ENCODE measurements around the gene PLEKHH1. TPM values are rescaled to one million over a fixed set of nuclear protein-coding genes. Genes with fewer than 3 reads are reported as not detected.

PLEKHH1 gene
- total and polyA plus RNA-seq, 2 donors (not counting 1 experiment from before 2014, with no cell fraction given) = 0.10 to 0.33 TPM

GRCh38 chr14:67544590-67544989 is 11.5 kb downstream of the PLEKHH1 start:
- Histone ChIP-seq H3K36me3 (ENCODE audit: control insufficient read depth, insufficient read depth, low read length) (no peaks in the 10 kb centered on the region), H3K27ac (ENCODE audit: insufficient read depth, low read length) (no peak overlapping the region)
- no peak for TF ChIP-seq EZH2 (IDR thresholded peaks at IDR 0.05; ENCODE audit: low read length, missing control alignments)
- TF ChIP-seq, protein P1, sequence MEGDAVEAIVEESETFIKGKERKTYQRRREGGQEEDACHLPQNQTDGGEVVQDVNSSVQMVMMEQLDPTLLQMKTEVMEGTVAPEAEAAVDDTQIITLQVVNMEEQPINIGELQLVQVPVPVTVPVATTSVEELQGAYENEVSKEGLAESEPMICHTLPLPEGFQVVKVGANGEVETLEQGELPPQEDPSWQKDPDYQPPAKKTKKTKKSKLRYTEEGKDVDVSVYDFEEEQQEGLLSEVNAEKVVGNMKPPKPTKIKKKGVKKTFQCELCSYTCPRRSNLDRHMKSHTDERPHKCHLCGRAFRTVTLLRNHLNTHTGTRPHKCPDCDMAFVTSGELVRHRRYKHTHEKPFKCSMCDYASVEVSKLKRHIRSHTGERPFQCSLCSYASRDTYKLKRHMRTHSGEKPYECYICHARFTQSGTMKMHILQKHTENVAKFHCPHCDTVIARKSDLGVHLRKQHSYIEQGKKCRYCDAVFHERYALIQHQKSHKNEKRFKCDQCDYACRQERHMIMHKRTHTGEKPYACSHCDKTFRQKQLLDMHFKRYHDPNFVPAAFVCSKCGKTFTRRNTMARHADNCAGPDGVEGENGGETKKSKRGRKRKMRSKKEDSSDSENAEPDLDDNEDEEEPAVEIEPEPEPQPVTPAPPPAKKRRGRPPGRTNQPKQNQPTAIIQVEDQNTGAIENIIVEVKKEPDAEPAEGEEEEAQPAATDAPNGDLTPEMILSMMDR (conservative IDR thresholded peaks at IDR 0.05 in 1 of 2, IDR thresholded peaks at IDR 0.05 in 1 of 2; ENCODE audit: low read depth in 1 of 2, low read length in 2 of 2) = no peak

DNA sequence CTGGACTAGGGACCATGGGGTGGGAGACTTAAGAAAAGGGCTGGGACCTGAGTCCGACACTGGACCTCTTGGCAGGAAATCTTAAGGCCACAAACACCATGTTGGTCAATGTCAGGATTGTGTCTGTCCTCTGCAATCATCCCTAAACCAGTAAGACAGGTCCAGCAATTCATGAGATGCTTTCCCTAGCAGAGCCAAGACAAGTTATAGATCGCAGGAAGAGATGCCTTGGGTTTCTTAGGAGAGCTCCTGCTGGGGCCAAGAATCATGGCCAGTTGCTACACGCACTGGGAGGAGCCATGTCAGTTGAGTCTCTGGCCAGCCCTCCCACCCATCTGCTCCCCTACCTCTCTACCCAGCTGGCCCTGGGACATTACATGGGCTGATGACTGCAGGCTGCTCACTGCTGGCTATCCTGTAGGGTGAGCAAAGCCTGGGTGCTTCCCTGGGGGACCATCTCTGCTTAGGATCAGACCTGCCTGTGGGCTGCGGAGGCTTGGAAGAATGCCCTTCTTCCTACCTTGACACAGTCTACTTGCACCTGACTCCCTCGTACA is 14.2 kb downstream of the PLEKHH1 start:
- DNase-seq (ENCODE audit: low read depth in 2 of 2) = no peak
- no peak overlapping the region for H3K4me3 ChIP-seq (replicated peaks in 1 of 4; ENCODE audit: control extremely low read depth in 1 of 4, insufficient read depth in 1 of 4, low read depth in 3 of 4, low read length in 4 of 4)
- H3K27me3 ChIP-seq (ENCODE audit: control insufficient read depth, insufficient read depth, low read length) = peaks cover 5% of the 10 kb centered on the region
- no peak overlapping the region for H3K9ac ChIP-seq (ENCODE audit: insufficient read depth, low read length)
- H3K27ac ChIP-seq (ENCODE audit: insufficient read depth, low read length) = no peak overlapping the region
- H4K20me1 ChIP-seq (ENCODE audit: control insufficient read depth, extremely low read depth, insufficient read depth, low read length) = no peaks in the 10 kb centered on the region
- no peak overlapping the region for H2AFZ ChIP-seq (ENCODE audit: low read length)
- no peaks in the 10 kb centered on the region for H3K36me3 ChIP-seq (ENCODE audit: control insufficient read depth, insufficient read depth, low read length)
- no peak overlapping the region for H3K4me2 ChIP-seq (ENCODE audit: extremely low read depth, insufficient read depth, low read length)
- TF ChIP-seq EZH2 (IDR thresholded peaks at IDR 0.05; ENCODE audit: low read length, missing control alignments) = no peak
- TF ChIP-seq, protein P1 (conservative IDR thresholded peaks at IDR 0.05 in 1 of 2, IDR thresholded peaks at IDR 0.05 in 1 of 2; ENCODE audit: low read depth in 1 of 2, low read length in 2 of 2) = no peak
- no peaks in the 10 kb centered on the region for H3K9me3 ChIP-seq (ENCODE audit: control insufficient read depth, insufficient read depth, low read depth, low read length)
- H3K79me2 ChIP-seq (ENCODE audit: control insufficient read depth, insufficient read depth, low read length) = no peaks in the 10 kb centered on the region
- H3K4me1 ChIP-seq (ENCODE audit: control insufficient read depth, extremely low read depth, insufficient read depth, low read length) = no peaks in the 10 kb centered on the region

More at GRCh38 chr14:67544590-67544989, 11.5 kb downstream of the PLEKHH1 start:
- Histone ChIP-seq H3K4me3 (replicated peaks in 1 of 4; ENCODE audit: control extremely low read depth in 1 of 4, insufficient read depth in 1 of 4, low read depth in 3 of 4, low read length in 4 of 4) (no peak overlapping the region), H3K4me2 (ENCODE audit: extremely low read depth, insufficient read depth, low read length) (no peak overlapping the region), H4K20me1 (ENCODE audit: control insufficient read depth, extremely low read depth, insufficient read depth, low read length) (no peaks in the 10 kb centered on the region), H3K27me3 (ENCODE audit: control insufficient read depth, insufficient read depth, low read length) (peaks cover 11% of the 10 kb centered on the region), H3K79me2 (ENCODE audit: control insufficient read depth, insufficient read depth, low read length) (no peaks in the 10 kb centered on the region), H3K4me1 (ENCODE audit: control insufficient read depth, extremely low read depth, insufficient read depth, low read length) (no peaks in the 10 kb centered on the region), H3K9ac (ENCODE audit: insufficient read depth, low read length) (no peak overlapping the region), H2AFZ (ENCODE audit: low read length) (no peak overlapping the region), H3K9me3 (ENCODE audit: control insufficient read depth, insufficient read depth, low read depth, low read length) (no peaks in the 10 kb centered on the region)
- DNase-seq (ENCODE audit: low read depth in 2 of 2) = no peak

DNA sequence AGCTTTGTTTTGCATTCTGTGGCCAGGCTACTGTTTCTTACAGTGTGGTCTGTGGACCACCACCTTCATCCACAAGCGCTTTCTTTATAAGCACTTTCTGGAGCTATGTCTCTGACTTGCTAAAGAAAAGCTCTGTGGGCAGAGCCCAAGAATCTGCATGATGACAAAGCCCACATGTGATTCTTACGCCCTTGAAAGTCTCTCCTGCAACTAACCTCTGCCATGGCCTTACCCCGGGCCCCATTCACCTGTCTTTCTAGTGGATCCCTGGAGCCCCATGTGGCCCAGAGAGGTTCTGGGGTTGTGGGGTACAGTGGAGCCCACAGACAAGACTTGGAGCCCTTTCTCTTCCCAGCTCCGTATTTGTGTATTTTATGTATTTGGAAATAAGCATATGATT is 16.6 kb downstream of the PLEKHH1 start:
- DNase-seq (ENCODE audit: low read depth in 2 of 2) = no peak
- Histone ChIP-seq H3K4me1 (ENCODE audit: control insufficient read depth, extremely low read depth, insufficient read depth, low read length) (no peaks in the 10 kb centered on the region), H4K20me1 (ENCODE audit: control insufficient read depth, extremely low read depth, insufficient read depth, low read length) (no peaks in the 10 kb centered on the region), H3K27me3 (ENCODE audit: control insufficient read depth, insufficient read depth, low read length) (peaks cover 5% of the 10 kb centered on the region), H2AFZ (ENCODE audit: low read length) (no peak overlapping the region), H3K9ac (ENCODE audit: insufficient read depth, low read length) (no peak overlapping the region), H3K9me3 (ENCODE audit: control insufficient read depth, insufficient read depth, low read depth, low read length) (no peaks in the 10 kb centered on the region), H3K79me2 (ENCODE audit: control insufficient read depth, insufficient read depth, low read length) (no peaks in the 10 kb centered on the region), H3K27ac (ENCODE audit: insufficient read depth, low read length) (no peak overlapping the region), H3K4me2 (ENCODE audit: extremely low read depth, insufficient read depth, low read length) (no peak overlapping the region), H3K4me3 (replicated peaks in 1 of 4; ENCODE audit: control extremely low read depth in 1 of 4, insufficient read depth in 1 of 4, low read depth in 3 of 4, low read length in 4 of 4) (no peak overlapping the region), H3K36me3 (ENCODE audit: control insufficient read depth, insufficient read depth, low read length) (no peaks in the 10 kb centered on the region)
- TF ChIP-seq, protein P1 (conservative IDR thresholded peaks at IDR 0.05 in 1 of 2, IDR thresholded peaks at IDR 0.05 in 1 of 2; ENCODE audit: low read depth in 1 of 2, low read length in 2 of 2) = no peak
- no peak for TF ChIP-seq EZH2 (IDR thresholded peaks at IDR 0.05; ENCODE audit: low read length, missing control alignments)
